ENCODE measurements around the gene FARSB.
"Not testable (repeated sequence)": the region's sequence is repeated elsewhere in the genome, so short reads cannot be mapped to it uniquely, and the experiment has no call there.

Gene FARSB

DNA sequence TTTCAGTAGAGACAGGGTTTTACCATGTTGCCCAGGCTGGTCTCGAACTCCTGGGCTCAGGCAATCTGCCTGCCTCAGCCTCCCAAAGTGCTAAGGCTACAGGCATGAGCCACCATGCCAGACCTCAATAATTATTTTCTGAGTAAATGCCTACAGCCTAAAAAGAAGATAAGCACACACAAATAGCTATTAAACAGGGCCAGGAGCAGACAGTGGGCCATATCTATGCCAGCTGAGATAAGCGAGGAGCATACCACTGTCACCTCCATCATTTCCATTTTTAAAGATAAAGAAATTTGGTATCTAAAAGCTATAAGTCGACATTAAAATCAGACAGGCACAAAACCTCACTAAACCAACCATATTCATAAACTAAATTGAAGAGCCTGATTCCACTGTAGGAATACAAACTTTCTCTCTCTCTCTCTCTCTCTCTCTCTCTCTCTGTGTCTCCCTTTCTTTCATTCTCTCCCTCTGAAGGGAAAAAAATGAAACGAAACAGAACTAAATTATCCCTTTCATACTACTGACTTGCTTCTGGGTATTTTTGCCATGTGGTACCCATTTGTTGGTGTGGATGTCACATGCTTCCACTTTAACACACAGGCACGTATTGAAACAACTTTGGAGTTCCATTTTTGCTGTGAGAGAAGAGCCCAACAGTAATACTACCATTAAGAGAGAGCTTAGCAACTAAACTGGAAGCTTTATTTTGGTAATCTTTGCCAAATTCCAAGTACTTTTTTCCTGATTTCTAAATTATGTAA is 51.0 kb downstream of the FARSB start:
- no peak for DNase-seq

DNA sequence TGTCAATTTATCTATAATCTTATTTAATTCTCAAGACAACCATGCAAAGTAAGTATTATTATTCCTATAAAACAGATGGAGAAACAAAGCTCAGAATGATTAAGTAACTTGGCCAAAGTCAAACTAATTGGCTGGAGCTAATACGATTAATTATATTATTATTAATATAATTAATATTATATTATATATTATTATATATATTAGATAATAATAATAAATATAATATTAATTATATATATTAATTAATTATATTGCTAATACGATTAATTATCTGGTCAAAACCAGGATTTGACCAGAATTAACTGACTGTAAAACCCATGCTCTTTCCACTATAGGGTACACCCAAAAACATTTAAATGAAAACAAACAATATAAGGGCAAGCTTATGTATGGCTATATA is 52.4 kb downstream of the FARSB start:
- no peak for DNase-seq

DNA sequence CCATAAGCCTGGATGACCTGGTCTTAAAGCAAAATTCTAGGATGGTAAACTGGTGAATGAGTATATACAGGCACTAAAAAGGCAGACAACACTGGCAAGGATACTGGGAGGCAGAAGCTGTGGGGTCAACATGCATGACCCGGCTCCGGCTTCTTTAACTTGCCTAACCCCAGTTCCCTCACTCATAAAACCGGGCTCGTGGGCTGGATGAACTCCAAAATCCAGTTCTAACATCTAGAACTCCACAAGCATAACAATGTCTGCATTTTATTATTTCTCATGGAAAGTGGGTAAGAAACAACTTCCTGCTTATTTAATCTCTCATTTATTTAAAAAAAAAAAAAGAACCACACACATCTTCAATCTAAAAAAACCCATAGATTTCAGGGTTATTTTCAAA is 57.3 kb downstream of the FARSB start:
- DNase-seq, result no peak

DNA sequence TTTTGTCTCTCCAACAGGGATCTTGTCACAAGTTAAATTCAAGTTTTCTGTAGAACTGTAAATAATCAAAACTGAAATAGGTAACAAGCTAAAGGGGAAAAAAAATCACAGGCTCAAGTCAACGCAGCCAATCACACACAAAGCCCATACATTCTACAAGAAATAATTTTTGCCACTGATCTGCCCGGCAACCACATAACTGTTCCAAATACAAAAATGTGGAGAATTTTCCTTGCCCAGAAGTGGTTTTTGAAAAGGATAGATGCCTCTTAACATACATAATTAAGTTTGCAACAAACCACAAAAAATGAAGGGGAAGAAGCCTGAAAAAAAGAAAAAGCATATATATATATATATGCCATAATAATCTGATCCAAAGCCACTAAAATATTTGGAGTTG is 60.3 kb downstream of the FARSB start:
- DNase-seq, result no peak

DNA sequence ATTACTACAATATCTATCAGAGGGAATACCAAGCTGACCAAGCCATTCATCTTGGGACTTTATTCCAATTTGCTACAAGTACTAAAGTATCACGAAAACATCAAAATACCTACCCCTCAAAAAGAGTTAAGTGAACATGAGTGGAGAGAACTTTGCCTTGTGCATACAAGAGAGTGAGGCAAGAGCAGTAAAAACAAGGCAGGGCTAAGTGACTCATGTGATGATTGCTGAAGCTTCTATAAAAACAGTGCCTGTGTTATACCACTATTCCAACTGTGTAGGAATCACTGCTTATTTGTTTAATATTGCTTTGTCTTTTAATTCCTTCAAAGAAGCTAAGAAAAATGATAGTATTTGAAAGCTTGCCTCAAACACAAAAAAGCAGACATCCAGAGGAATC is 61.2 kb downstream of the FARSB start:
- no peak for DNase-seq

DNA sequence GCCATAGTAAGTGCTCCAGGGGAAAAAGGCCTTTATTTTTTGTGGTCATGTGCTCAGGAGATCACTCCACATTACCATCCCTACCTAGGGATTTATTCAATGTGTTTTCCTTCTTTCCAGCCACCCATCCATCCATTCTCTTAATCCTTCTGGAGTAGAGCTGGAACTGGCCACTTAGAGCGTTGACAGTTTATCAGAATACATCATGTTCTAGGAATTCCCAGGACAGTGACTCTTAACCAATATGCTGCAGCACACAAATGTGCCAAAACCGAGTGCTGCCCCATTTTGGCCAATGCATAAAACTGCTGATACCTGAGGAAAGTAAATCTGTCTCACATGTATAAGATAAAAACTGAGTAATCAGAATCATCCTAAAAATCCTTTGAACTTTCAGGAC is 63.7 kb downstream of the FARSB start:
- DNase-seq, result no peak

DNA sequence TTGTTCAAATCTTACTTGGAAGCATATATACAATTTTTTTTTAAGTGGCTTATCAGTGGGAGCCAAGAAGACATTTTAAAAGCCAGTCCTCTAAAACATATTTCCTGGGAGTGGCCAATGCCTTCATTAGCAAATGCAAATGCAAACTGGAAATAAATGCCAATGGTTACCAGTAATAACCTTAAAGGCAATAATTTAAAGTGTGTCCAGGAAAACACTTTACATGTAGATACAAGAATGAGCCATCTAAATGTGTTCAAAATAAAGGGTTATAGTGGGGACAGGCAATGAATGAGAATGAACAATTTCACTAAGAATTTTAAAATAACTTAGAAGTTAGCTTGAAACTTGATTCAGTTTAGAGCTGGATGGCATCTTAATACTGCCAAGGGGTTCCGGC is 64.2 kb downstream of the FARSB start:
- no peak for DNase-seq

DNA sequence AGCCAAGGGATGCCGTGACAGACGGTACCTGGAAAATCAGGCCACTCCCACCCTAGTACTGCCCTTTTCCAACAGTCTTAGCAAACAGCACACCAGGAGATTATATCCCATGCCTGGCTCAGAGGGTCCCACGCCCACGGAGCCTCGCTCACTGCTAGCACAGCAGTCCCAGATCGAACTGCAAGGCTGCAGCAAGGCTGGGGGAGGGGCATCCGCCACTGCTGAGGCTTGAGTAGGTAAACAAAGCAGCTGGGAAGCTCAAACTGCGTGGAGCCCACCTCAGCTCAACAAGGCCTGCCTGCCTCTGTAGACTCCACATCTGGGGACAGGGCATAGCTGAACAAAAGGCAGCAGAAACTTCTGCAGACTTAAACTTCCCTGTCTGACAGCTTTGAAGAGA is 71.3 kb downstream of the FARSB start:
- not testable (repeated sequence) for DNase-seq

DNA sequence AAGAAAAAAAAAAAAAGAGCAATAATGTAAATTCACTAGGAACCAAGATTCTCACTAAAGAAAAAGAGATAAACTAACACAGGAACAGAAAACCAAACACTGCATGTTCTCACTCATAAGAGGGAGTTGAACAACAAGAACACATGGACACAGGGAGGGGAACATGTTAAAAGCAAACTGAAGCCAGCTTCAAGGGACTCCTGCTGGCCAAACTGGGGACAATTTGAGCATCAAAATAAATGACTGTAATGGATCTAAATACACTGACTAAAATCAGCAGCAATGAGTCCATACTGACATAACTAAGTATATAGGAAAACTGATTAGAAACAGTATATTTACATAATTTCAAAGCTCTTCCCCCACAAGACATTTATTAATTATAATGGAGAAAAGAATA is 73.0 kb downstream of the FARSB start:
- DNase-seq, result peak in 2 of 3 donors; percentile 21 to 28

DNA sequence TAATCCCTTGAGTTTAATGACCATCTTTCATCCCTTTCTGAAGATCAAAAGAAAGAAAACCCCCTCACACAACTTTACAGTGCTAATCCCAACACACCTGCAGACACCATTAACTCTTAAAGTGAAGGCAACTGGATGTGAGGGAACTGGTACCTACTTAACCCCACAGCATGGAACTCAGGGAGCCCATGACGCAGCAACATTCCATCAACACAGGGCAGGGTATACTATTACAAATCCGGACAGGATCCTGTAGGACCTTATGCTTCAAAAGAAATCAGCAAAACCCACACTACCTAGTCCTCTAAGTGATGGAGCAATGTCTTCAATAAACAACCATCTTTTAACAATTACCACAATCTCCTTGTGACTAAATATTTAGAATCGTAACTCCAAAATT is 78.6 kb downstream of the FARSB start:
- DNase-seq, result no peak

DNA sequence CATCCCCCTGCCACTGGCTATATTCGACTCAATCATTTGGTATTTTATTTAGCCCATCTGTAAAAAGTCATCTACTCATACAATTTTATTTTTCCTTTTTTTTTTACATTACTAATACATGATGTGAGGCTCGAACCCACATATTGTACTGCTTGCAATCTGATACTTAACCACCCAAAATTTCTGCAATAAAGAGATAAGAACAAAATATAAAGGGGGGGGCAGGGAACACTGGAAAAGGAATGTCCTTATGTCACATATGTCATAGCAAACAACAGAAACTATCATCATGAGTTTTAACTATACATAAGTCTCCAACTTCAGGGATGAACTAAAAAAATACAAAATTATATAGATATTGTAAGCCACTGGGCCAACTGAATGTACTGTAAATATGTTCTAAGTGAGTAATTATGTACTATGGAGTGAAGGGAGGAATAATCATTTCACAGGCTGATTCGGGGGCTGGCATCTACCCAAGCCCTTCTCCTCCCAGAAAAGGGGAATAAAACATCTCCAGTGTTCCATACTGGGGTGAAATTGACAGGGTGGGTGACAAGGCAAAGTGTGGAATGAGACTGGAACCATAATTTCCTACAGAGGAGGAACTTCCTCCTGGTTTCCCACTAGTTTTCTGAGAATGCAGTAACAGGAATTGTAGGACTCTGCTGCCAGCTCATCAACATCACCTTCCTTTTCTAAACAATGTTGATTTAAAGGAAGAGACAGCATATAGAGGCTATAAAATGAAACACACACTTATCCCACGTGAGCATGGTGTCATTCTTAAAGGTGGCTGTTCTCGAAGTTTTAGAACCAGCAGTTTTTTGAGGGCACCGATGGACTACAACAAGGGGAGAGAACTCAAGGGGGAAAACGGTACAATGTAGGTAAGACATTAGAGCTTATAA is 79.5 kb downstream of the FARSB start:
- DNase-seq, result no peak

DNA sequence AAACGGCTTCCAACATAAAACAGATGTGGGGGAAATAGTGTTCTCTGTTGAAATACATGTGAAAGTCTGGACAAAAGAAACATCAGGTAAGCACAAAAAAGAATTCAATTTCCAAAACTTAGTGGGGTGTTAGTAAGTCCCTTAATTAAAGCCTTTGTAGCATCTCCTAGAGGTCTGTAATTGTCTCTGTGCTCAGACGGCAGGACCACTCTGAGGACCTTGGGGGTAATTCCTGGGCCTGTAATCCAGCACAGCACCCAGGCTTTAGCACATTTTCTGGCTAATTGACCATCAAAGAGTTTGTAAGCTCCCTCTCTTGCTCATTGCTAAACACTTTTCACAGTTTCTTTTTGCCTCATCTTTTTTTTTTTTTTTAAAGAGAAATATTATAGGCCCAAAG is 80.3 kb downstream of the FARSB start:
- no peak for DNase-seq

DNA sequence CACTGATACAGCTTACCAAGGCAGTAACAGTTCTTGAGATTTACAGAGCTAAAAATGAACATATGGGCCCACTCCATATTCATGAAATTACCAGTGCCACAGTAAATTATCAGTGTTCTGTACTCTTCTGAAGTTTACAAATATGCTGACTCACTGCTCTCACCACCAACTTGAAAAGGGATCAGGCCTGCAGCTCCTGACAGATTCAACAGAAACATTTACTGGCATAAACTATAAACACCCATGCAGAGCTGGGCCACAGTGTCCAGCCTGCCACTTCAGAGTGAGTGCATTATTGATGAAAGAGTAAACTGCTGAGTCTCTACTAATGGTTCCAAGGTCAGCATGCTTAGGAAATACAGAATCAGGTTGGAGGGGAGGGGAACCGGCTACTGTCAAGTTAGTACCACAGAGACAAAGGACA is 83.1 kb downstream of the FARSB start:
- DNase-seq, result no peak

DNA sequence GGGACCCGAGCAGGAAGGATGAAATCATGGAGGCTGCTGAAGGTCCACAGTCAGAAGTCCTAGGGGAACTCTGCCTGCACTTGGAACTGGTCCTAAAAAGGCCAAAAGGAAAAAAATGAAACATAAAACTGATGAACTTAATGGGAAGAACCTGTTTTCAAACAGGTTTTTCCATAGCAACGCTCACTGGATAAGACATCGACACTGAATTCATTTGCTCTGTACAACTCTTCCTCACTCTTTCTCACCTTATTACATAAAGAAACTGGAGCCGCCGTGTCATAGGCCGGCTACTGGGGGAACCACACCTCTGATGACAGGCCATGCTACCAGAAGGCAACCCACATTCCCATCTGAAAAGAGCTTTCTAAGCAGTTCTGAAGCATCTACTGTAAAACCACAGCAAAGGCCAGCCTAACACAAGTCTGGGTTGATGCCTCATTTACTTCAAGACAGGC is 83.6 kb downstream of the FARSB start:
- no peak for DNase-seq

DNA sequence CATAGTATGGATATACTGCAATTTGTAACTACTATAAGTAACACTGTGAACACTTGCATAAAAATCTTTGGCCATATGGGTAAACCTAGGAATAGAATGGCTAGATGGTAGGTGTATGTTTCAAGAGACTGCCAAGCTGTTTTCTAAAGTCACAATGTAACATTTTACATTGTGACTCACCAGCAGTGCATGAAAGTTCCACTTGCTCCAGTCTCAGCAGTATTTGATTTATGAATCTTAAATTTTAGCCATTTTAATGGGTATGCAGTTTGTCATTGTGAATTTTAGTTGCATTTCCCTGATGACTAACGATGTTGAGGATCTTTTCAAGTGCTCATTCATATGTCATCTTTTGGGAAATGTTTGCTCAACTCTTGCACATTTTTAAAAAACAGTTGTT is 86.1 kb downstream of the FARSB start:
- DNase-seq, result peak in 2 of 3 donors; percentile 28 to 41

DNA sequence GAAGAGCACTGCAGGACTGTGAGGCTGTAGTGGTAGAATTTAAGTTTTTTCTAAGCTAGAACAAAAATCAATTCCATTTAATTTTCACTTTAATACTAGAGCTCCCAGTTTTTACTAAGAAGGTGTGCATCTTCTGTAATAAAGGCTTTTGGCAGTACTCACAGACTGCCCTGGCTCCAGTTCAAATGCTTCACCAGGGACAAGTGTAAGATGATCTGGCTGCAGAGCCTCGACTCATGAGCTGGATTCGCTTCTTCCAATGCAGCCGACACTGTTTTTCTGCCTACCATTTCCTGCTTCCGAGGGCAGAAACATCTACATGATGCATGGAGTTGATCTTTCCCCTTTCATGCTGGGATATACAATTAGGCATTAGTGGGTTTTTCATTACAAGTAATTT is 87.0 kb downstream of the FARSB start:
- DNase-seq, result no peak

DNA sequence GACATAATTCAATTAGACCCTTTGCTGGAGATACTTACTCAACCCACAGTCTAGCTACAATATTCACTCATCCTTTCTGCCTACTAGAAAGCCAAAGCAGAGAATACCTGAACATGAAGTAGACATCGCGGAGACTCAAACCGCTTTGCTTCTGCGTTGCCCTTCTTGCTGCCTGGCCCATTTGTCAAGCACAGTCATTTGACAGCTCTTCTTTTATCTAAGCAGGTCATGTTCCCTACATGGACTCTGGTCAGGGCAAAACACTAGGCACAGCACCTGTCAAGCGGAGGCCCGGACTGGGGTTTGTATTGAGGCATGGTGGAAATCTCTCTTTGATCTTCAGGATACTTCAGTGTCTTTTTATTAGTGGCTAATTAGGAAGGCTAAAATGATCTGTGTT is 89.7 kb downstream of the FARSB start:
- no peak for DNase-seq

DNA sequence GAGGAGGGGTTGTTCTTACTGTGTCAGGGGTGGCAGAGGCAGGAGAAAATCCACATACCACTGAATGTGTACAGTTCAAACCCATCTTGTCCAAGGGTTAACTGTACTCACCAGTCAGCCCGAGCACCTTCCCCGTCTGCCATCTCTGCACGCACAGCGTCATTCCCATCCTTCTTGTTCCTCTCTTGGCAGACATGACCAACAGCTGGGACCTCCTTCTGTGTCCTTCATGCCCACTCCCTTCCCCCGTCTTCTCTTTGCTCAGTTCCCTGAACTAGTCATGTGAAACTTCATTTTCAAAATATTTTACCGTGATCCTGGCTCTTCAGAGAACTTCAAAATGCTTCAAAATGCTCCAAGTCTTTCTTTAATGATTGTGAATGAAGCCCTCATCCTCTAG is 92.0 kb downstream of the FARSB start:
- no peak for DNase-seq

DNA sequence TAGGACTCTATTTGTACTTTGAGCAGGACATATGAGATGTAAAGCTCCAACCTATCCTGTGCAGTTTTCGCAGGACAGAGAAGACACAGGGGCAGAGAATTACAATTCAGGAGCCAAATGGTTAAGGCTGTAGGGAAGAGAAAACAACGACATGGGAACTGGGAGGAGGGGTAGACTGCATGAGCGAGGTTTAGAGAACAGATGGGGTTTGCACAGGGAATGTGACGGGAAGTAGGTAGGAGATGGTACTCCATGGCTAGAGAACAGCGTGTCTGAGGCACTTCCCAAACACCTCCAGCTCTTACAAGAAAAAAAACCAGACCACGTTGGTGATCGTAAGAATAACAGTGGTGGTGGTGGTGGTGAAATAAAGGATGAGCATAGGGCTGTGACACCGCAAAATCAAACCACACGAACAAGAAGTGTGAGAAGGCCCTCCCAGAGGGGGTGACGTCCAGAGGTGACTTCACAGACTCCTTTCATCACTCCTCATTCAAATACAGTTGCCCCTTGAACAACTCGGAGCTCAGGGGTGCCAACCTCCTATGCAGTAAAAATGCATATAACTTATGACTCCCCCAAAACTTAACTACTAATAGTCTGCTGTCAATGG is 92.7 kb downstream of the FARSB start:
- DNase-seq, result no peak

DNA sequence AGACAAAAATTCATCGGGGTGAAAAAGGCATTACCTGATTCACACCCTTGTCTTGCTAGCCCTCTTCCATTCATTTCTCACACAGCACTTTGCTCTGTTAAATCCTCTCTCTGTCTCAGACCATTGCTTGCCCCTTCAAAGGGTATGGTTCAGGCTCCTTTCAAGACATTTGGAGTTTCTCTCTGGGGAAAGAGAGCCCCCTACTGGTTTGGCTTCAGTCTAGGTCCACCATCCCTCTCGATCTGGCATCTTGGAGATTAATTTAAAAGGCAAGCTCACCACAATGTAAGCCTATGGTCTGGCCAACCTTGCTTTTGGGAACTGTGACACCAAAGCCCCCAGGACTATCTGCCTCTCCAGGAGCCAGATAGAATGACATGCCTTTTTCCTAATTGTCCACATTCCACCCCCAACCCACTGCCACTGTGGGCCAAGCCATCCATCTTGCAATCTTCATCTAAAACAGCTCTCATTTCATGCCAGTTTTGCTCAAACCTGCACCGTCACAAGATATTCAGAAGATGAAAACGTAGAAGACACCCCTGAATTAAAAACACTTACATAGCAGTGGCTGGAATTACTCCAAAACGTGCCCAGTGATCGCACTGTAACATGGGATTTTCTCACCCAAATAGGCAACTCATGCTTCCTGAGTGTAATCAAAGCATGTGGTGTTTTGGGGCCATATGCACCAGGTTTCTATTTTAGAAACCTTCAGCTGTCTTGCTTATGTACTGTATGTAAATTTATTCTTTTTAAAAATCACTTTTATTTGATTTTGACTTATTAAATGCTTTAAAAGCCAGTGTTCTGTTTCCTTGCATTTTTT is 93.9 kb downstream of the FARSB start:
- DNase-seq, result peak; percentile 73 to 82 (median 82)

DNA sequence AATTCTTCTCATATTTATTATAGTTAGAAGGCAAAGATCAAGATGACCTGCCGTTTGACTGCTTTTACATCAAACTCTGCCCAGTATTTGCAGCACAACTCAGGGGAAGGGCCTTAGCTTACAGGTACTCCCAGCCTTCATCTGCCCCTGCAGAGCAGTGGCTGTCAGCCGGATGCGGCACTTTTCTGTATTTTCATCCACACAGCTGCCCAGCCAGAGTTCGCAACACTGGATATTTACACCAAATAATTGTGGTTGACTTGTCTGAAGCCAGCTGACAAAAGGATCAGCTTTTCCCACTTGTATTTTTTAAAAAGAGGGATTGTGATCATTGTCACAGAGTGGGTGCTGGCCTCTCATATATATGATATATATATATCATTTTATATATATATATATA is 94.7 kb downstream of the FARSB start:
- no peak for DNase-seq

DNA sequence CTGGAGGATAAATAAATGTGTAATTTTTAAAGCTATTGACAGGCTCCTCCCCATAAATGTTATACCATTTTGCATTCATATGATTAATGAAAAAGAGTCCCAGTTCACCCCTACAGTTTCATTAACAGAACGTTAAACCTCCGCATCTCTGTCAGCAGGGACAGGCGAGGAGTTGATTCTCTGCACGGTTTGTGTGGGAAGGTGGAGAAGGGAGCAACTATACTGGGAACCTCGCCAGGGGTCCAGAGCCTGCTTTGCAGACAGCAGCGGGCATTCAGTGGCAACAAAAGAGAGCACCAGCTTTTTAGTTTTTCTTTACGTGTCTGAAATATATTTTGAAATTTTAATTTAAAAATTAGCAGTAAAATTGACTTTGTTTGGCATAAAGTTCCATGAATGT is 101.4 kb downstream of the FARSB start:
- no peak for DNase-seq

DNA sequence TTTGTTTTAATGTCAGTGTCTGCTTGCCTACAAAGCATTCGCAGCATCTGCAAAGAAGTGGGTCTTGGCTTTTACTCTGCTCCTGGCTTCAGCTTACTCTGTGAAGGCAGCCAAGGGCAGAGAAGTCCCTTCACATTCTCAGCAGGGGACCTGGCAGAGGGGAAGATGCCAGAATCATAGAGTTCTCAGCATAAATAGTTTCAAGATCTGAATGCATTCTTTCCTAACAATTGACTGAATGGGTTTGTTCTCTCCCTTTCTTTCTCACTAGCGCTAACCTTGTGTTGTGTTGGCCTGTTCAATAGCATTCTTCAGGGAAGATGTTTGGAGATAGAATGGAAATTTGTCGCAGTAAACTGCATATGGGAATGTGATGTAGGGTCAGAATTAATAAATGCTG is 106.9 kb downstream of the FARSB start:
- no peak for DNase-seq

Measured in suppressor macrophage treated with lipopolysaccharide for 1 hour (primary cell).